ENCODE results near the gene IKZF5. TPM values are rescaled to one million over a fixed set of nuclear protein-coding genes. Genes with fewer than 3 reads are reported as not detected.

IKZF5 gene
- total RNA-seq, 1 donor from 2014 or later = 4.7 TPM

- no peaks in the 10 kb centered on the region for H3K4me1 ChIP-seq (ENCODE audit: control insufficient read depth in 3 of 3, insufficient read depth in 3 of 3, low read length in 3 of 3)
- H3K27ac ChIP-seq (ENCODE audit: low read depth, low read length) = no peak overlapping the region
- no peak overlapping the region for H3K9ac ChIP-seq (ENCODE audit: low read depth in 1 of 3, low read length in 3 of 3)
- no peaks in the 10 kb centered on the region for H3K9me3 ChIP-seq (ENCODE audit: control insufficient read depth in 3 of 3, low read length in 3 of 3)
- no peak overlapping the region for H3K4me3 ChIP-seq (ENCODE audit: low read length in 3 of 3)
- no peaks in the 10 kb centered on the region for H3K27me3 ChIP-seq (ENCODE audit: control insufficient read depth in 3 of 3, insufficient read depth in 3 of 3, low read length in 3 of 3)
- peaks cover 0 to under 1% (median 0%) of the 10 kb centered on the region in 3 donors for H3K36me3 ChIP-seq (ENCODE audit: control insufficient read depth in 3 of 3, insufficient read depth in 3 of 3, low read length in 3 of 3)
Measured at GRCh38 chr10:123017421-123018165, 9.0 kb upstream of the IKZF5 start.

DNA sequence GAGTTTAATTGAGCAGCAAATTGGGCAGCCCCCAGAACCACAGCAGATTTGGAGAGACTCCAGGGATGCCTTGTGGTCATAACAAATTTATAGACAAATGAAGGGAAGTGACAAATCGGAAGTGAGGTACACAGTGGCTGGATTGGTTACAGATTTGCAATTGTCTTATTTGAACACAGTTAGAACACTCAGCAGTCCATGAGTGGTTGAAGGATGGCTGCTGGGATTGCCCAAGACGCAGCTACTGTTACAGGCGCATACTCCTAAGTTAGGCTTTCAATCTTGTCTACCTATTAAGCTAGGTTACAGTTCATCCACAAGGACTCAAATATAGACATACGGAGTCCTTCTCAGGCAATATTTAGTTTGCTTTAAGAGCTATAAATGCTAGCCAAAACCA lies 7.6 kb upstream of the IKZF5 start:
- Histone ChIP-seq H3K36me3 (ENCODE audit: control insufficient read depth in 3 of 3, insufficient read depth in 3 of 3, low read length in 3 of 3) (peaks cover 0 to 4% (median 0%) of the 10 kb centered on the region in 3 donors), H3K9ac (ENCODE audit: low read depth in 1 of 3, low read length in 3 of 3) (no peak overlapping the region), H3K27me3 (ENCODE audit: control insufficient read depth in 3 of 3, insufficient read depth in 3 of 3, low read length in 3 of 3) (no peaks in the 10 kb centered on the region), H3K4me1 (ENCODE audit: control insufficient read depth in 3 of 3, insufficient read depth in 3 of 3, low read length in 3 of 3) (no peaks in the 10 kb centered on the region), H3K4me3 (ENCODE audit: low read length in 3 of 3) (no peak overlapping the region), H3K9me3 (ENCODE audit: control insufficient read depth in 3 of 3, low read length in 3 of 3) (no peaks in the 10 kb centered on the region), H3K27ac (ENCODE audit: low read depth, low read length) (no peak overlapping the region)

DNA sequence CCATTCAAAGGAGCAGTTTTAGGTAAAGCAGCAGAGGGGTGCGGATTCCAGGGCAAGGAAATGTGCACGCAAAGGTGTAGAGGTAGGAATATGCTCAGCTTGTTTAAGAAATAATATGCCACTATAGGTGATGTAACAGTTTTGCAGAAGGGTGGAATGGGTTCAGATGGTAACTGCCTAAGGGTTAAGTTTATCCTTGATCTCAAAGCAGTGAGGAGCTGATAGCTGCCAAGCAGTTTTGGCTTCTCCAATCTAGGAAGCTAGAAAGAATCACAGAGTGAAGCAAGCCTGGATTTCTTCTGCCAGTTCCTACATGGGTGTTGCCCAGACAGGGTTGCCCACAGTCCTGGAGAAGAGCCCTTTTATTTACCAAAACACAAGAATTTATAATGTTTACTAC lies 6.2 kb upstream of the IKZF5 start:
- H3K4me3 ChIP-seq (ENCODE audit: low read length in 3 of 3) = no peak overlapping the region
- H3K36me3 ChIP-seq (ENCODE audit: control insufficient read depth in 3 of 3, insufficient read depth in 3 of 3, low read length in 3 of 3) = peaks cover 0 to 4% (median 0%) of the 10 kb centered on the region in 3 donors
- H3K27me3 ChIP-seq (ENCODE audit: control insufficient read depth in 3 of 3, insufficient read depth in 3 of 3, low read length in 3 of 3) = no peaks in the 10 kb centered on the region
- H3K9me3 ChIP-seq (ENCODE audit: control insufficient read depth in 3 of 3, low read length in 3 of 3) = no peaks in the 10 kb centered on the region
- no peak overlapping the region for H3K27ac ChIP-seq (ENCODE audit: low read depth, low read length)
- peaks cover 1 to 5% (median 3%) of the 10 kb centered on the region in 3 donors for H3K4me1 ChIP-seq (ENCODE audit: control insufficient read depth in 3 of 3, insufficient read depth in 3 of 3, low read length in 3 of 3)
- H3K9ac ChIP-seq (ENCODE audit: low read depth in 1 of 3, low read length in 3 of 3) = peak overlapping the region in 1 of 3 donors; percentile 10

GRCh38 chr10:123013456-123014419 lies 5.1 kb upstream of the IKZF5 start:
- no peak overlapping the region for H3K4me3 ChIP-seq (ENCODE audit: low read length in 3 of 3)
- H3K36me3 ChIP-seq (ENCODE audit: control insufficient read depth in 3 of 3, insufficient read depth in 3 of 3, low read length in 3 of 3) = peaks cover 0 to 4% (median 0%) of the 10 kb centered on the region in 3 donors
- peaks cover 6 to 12% (median 7%) of the 10 kb centered on the region in 3 donors for H3K4me1 ChIP-seq (ENCODE audit: control insufficient read depth in 3 of 3, insufficient read depth in 3 of 3, low read length in 3 of 3)
- H3K9me3 ChIP-seq (ENCODE audit: control insufficient read depth in 3 of 3, low read length in 3 of 3) = no peaks in the 10 kb centered on the region
- no peak overlapping the region for H3K27ac ChIP-seq (ENCODE audit: low read depth, low read length)
- no peaks in the 10 kb centered on the region for H3K27me3 ChIP-seq (ENCODE audit: control insufficient read depth in 3 of 3, insufficient read depth in 3 of 3, low read length in 3 of 3)
- no peak overlapping the region for H3K9ac ChIP-seq (ENCODE audit: low read depth in 1 of 3, low read length in 3 of 3)

DNA sequence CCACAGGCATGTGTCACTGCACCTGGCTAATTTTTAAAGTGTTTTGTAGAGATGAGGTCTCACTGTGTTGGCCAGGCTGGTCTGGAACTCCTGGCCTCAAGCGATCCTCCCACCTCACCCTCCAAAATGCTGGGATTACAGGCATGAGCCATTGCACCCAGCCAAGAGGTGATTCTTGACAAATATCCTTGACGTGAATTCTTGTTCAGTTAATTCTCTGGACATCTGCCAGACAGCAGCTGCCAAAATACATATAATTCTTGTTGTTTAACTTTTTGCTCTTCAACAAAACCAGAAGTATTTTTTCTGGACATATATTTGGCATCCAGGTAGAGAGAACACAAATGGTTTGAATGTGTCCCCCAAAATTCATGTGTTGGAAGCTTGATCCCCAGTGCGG lies 3.4 kb upstream of the IKZF5 start:
- Histone ChIP-seq H3K9me3 (ENCODE audit: control insufficient read depth in 3 of 3, low read length in 3 of 3) (no peaks in the 10 kb centered on the region), H3K36me3 (ENCODE audit: control insufficient read depth in 3 of 3, insufficient read depth in 3 of 3, low read length in 3 of 3) (peaks cover 0 to 4% (median 0%) of the 10 kb centered on the region in 3 donors), H3K27me3 (ENCODE audit: control insufficient read depth in 3 of 3, insufficient read depth in 3 of 3, low read length in 3 of 3) (no peaks in the 10 kb centered on the region), H3K4me3 (ENCODE audit: low read length in 3 of 3) (no peak overlapping the region), H3K27ac (ENCODE audit: low read depth, low read length) (no peak overlapping the region), H3K4me1 (ENCODE audit: control insufficient read depth in 3 of 3, insufficient read depth in 3 of 3, low read length in 3 of 3) (peaks cover 10 to 16% (median 16%) of the 10 kb centered on the region in 3 donors), H3K9ac (ENCODE audit: low read depth in 1 of 3, low read length in 3 of 3) (no peak overlapping the region)

- peaks cover 13 to 28% (median 26%) of the 10 kb centered on the region in 3 donors for H3K4me1 ChIP-seq (ENCODE audit: control insufficient read depth in 3 of 3, insufficient read depth in 3 of 3, low read length in 3 of 3)
- H3K27ac ChIP-seq (ENCODE audit: low read depth, low read length) = peak overlapping the region; percentile 49
Measured at GRCh38 chr10:123009105-123009820, 668 bp upstream of the IKZF5 start.

DNA sequence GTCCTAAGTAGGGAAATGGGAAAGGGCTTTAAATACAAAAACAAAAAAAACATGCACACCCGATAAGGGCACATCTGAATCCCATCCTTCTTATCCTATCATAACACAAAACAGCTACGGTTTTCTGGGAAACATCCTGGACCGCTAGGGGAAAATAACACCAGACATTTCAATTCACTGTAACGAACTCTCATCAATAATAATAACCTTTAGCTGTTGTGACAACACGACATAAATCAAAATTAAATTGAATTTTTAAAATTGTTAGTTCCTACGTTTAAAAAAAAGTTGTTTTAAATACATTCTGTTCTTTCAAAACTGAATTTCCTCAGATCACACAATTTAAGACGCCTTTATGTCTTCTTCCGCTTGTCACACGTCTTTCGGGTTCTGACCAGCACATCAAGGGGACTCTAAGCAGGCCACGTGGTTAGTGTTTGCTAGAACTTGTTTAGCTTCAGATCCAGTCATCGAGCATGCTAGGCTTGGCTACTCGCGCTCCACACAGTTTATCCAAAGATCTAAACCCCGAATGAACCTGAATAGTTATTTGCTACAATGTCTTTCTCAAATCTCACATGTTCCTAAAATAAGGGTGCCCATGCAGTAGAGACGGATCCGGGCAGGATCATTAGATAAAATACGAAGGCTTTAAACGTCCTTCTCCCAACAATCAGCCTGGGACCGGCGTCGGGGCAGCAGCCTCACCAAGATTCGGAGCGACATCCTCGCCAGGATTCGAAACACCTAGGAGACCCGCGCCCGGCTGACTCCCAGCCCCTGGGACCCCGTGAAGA lies 839 bp downstream of the IKZF5 start:
- H3K36me3 ChIP-seq (ENCODE audit: control insufficient read depth in 3 of 3, insufficient read depth in 3 of 3, low read length in 3 of 3) = peaks cover 0 to 4% (median 0%) of the 10 kb centered on the region in 3 donors
- peak overlapping the region; percentile 97 for H3K27ac ChIP-seq (ENCODE audit: low read depth, low read length)
- no peaks in the 10 kb centered on the region for H3K27me3 ChIP-seq (ENCODE audit: control insufficient read depth in 3 of 3, insufficient read depth in 3 of 3, low read length in 3 of 3)
- peaks cover 13 to 28% (median 26%) of the 10 kb centered on the region in 3 donors for H3K4me1 ChIP-seq (ENCODE audit: control insufficient read depth in 3 of 3, insufficient read depth in 3 of 3, low read length in 3 of 3)
- peak overlapping the region; percentile 92 to 99 (median 97) for H3K9ac ChIP-seq (ENCODE audit: low read depth in 1 of 3, low read length in 3 of 3)
- no peaks in the 10 kb centered on the region for H3K9me3 ChIP-seq (ENCODE audit: control insufficient read depth in 3 of 3, low read length in 3 of 3)
- peak overlapping the region; percentile 94 to 98 (median 95) for H3K4me3 ChIP-seq (ENCODE audit: low read length in 3 of 3)

More at GRCh38 chr10:123009105-123009820, 668 bp upstream of the IKZF5 start:
- Histone ChIP-seq H3K27me3 (ENCODE audit: control insufficient read depth in 3 of 3, insufficient read depth in 3 of 3, low read length in 3 of 3) (no peaks in the 10 kb centered on the region), H3K9me3 (ENCODE audit: control insufficient read depth in 3 of 3, low read length in 3 of 3) (no peaks in the 10 kb centered on the region), H3K4me3 (ENCODE audit: low read length in 3 of 3) (peak overlapping the region; percentile 73 to 90 (median 88)), H3K9ac (ENCODE audit: low read depth in 1 of 3, low read length in 3 of 3) (peak overlapping the region; percentile 80 to 99 (median 91)), H3K36me3 (ENCODE audit: control insufficient read depth in 3 of 3, insufficient read depth in 3 of 3, low read length in 3 of 3) (peaks cover 0 to 4% (median 0%) of the 10 kb centered on the region in 3 donors)

- peaks cover 8 to 22% (median 19%) of the 10 kb centered on the region in 3 donors for H3K4me1 ChIP-seq (ENCODE audit: control insufficient read depth in 3 of 3, insufficient read depth in 3 of 3, low read length in 3 of 3)
- H3K4me3 ChIP-seq (ENCODE audit: low read length in 3 of 3) = no peak overlapping the region
- H3K36me3 ChIP-seq (ENCODE audit: control insufficient read depth in 3 of 3, insufficient read depth in 3 of 3, low read length in 3 of 3) = no peaks in the 10 kb centered on the region
- H3K27ac ChIP-seq (ENCODE audit: low read depth, low read length) = no peak overlapping the region
- no peaks in the 10 kb centered on the region for H3K27me3 ChIP-seq (ENCODE audit: control insufficient read depth in 3 of 3, insufficient read depth in 3 of 3, low read length in 3 of 3)
- no peaks in the 10 kb centered on the region for H3K9me3 ChIP-seq (ENCODE audit: control insufficient read depth in 3 of 3, low read length in 3 of 3)
- no peak overlapping the region for H3K9ac ChIP-seq (ENCODE audit: low read depth in 1 of 3, low read length in 3 of 3)
Measured at GRCh38 chr10:123004298-123004697, 4.3 kb downstream of the IKZF5 start.

- no peaks in the 10 kb centered on the region for H3K9me3 ChIP-seq (ENCODE audit: control insufficient read depth in 3 of 3, low read length in 3 of 3)
- H3K4me1 ChIP-seq (ENCODE audit: control insufficient read depth in 3 of 3, insufficient read depth in 3 of 3, low read length in 3 of 3) = peaks cover 2 to 13% (median 7%) of the 10 kb centered on the region in 3 donors
- H3K27ac ChIP-seq (ENCODE audit: low read depth, low read length) = no peak overlapping the region
- no peak overlapping the region for H3K9ac ChIP-seq (ENCODE audit: low read depth in 1 of 3, low read length in 3 of 3)
- H3K27me3 ChIP-seq (ENCODE audit: control insufficient read depth in 3 of 3, insufficient read depth in 3 of 3, low read length in 3 of 3) = no peaks in the 10 kb centered on the region
- peaks cover 3 to 15% (median 13%) of the 10 kb centered on the region in 3 donors for H3K36me3 ChIP-seq (ENCODE audit: control insufficient read depth in 3 of 3, insufficient read depth in 3 of 3, low read length in 3 of 3)
- no peak overlapping the region for H3K4me3 ChIP-seq (ENCODE audit: low read length in 3 of 3)
Measured at GRCh38 chr10:123001370-123001769, 7.2 kb downstream of the IKZF5 start.
